GM23338 (cell line): ENCODE results near the gene CERS3. TPM values are rescaled to one million over a fixed set of nuclear protein-coding genes. Genes with fewer than 3 reads are reported as not detected.

Source experiments
- ATAC-seq: fragments of 200-7000 bp; cut with Tn5 transposase; 3 replicates; pipeline ENCODE4 v1.9.1; 2020
- DNase-seq: peaks from one replicate; pipeline ENCODE4 v3.0.0-alpha.2; 2015; ENCODE audit warnings: low spot score
- H2AFZ ChIP-seq: fragments of 200-600 bp; sonication (generic); 2 replicates; pipeline ENCODE4 v1.8.0; 2016; ENCODE audit warnings: antibody characterized with exemption, mild to moderate bottlenecking, moderate library complexity
- H3F3A ChIP-seq: fragments of 200-600 bp; sonication (generic); replicated peaks from 2 replicates; pipeline ENCODE4 v1.8.0; 2017; ENCODE audit warnings: antibody characterized with exemption, mixed run types, low read depth
- H3K27ac ChIP-seq: fragments of 200-600 bp; sonication (generic); 2 replicates; pipeline ENCODE4 v1.6.1; 2016; ENCODE audit warnings: low read depth
- H3K27me3 ChIP-seq: fragments of 200-600 bp; sonication (generic); 2 replicates; pipeline ENCODE4 v1.8.0; 2016; ENCODE audit warnings: mild to moderate bottlenecking, mixed run types, moderate library complexity; ENCODE audit not compliant: insufficient read depth
- H3K36me3 ChIP-seq: fragments of 200-600 bp; sonication (generic); 2 replicates; pipeline ENCODE4 v1.8.0; 2016; ENCODE audit warnings: mild to moderate bottlenecking; ENCODE audit not compliant: insufficient read depth
- H3K4me1 ChIP-seq: fragments of 200-600 bp; sonication (generic); 2 replicates; pipeline ENCODE4 v1.8.0; 2016; ENCODE audit warnings: mild to moderate bottlenecking, moderate library complexity; ENCODE audit not compliant: insufficient read depth
- H3K4me2 ChIP-seq: fragments of 200-600 bp; sonication (generic); 2 replicates; pipeline ENCODE4 v1.7.1; 2017; ENCODE audit warnings: mixed run types
- H3K4me3 ChIP-seq: fragments of 200-600 bp; sonication (generic); 2 replicates; pipeline ENCODE4 v1.6.1; 2016; ENCODE audit warnings: mixed run types
- H3K79me2 ChIP-seq: fragments of 200-600 bp; sonication (generic); replicated peaks from 2 replicates; pipeline ENCODE4 v1.8.0; 2017; ENCODE audit warnings: mild to moderate bottlenecking; ENCODE audit not compliant: insufficient read depth
- H3K9me2 ChIP-seq: fragments of 200-600 bp; sonication (generic); 2 replicates; pipeline ENCODE4 v1.8.0; 2017; ENCODE audit not compliant: insufficient read depth
- H4K20me1 ChIP-seq: fragments of 200-600 bp; sonication (generic); replicated peaks from 2 replicates; pipeline ENCODE4 v1.8.0; 2017; ENCODE audit warnings: mild to moderate bottlenecking; ENCODE audit not compliant: insufficient read depth
- H3K27ac Mint-ChIP-seq: 2 replicates; pipeline ENCODE4 v1.8.0; 2020; ENCODE audit warnings: inconsistent platforms, mild to moderate bottlenecking, moderate library complexity, mixed read lengths
- H3K27me3 Mint-ChIP-seq: 3 replicates; pipeline ENCODE4 v1.8.0; 2022; ENCODE audit warnings: low read depth, mild to moderate bottlenecking, moderate library complexity, mixed read lengths, inconsistent platforms; ENCODE audit not compliant: insufficient read depth, poor library complexity
- H3K36me3 Mint-ChIP-seq: 3 replicates; pipeline ENCODE4 v1.8.0; 2021; ENCODE audit warnings: low read depth, mild to moderate bottlenecking, inconsistent platforms, moderate library complexity, mixed read lengths
- H3K4me1 Mint-ChIP-seq: 3 replicates; pipeline ENCODE4 v1.8.0; 2020; ENCODE audit warnings: mild to moderate bottlenecking, inconsistent platforms, mixed read lengths
- H3K4me3 Mint-ChIP-seq: 3 replicates; pipeline ENCODE4 v1.8.0; 2021; ENCODE audit warnings: moderate library complexity, mild to moderate bottlenecking, inconsistent platforms, mixed read lengths
- H3K9me3 Mint-ChIP-seq: 3 replicates; pipeline ENCODE4 v1.8.0; 2020; ENCODE audit warnings: moderate library complexity, mild to moderate bottlenecking, inconsistent platforms, mixed read lengths
- CREB1 ChIP-seq: fragments of 250-450 bp; sonication (Bioruptor Pico); IDR thresholded peaks from 2 replicates; pipeline ENCODE4 v1.5.0; 2020; ENCODE audit warnings: low read depth, mild to moderate bottlenecking, moderate library complexity
- EZH2 ChIP-seq: fragments of 200-600 bp; sonication (generic); IDR thresholded peaks from one replicate; pipeline ENCODE4 v1.8.0; 2017; ENCODE audit warnings: antibody characterized with exemption, mild to moderate bottlenecking, low read depth; ENCODE audit not compliant: unreplicated experiment
- EZH2phosphoT487 ChIP-seq: fragments of 200-600 bp; sonication (generic); IDR thresholded peaks from one replicate; pipeline ENCODE4 v1.8.1; 2018; ENCODE audit warnings: antibody characterized with exemption; ENCODE audit not compliant: unreplicated experiment
- JUNB ChIP-seq: IDR thresholded peaks from one replicate; pipeline ENCODE4 v1.6.1; 2016; ENCODE audit warnings: antibody characterized with exemption; ENCODE audit not compliant: unreplicated experiment
- NANOG ChIP-seq: IDR thresholded peaks from 2 replicates; pipeline ENCODE4 v1.6.1; 2016; ENCODE audit warnings: antibody characterized with exemption, borderline replicate concordance
- REST ChIP-seq: IDR thresholded peaks from one replicate; pipeline ENCODE4 v1.6.1; 2018; ENCODE audit warnings: antibody characterized with exemption; ENCODE audit not compliant: unreplicated experiment
- ZNF114 ChIP-seq: fragments of 250-450 bp; sonication (Bioruptor Pico); IDR thresholded peaks from 2 replicates; pipeline ENCODE4 v1.5.0; 2020; ENCODE audit warnings: mild to moderate bottlenecking, moderate library complexity
- ZNF462 ChIP-seq: fragments of 250-450 bp; sonication (Bioruptor Pico); IDR thresholded peaks from 2 replicates; pipeline ENCODE4 v1.5.0; 2020; ENCODE audit warnings: mild to moderate bottlenecking, moderate library complexity
- polyA plus RNA-seq: library from polyadenylated mRNA; unstranded; fragments of >200 nt; fragmentation: Nextera tagmentation; extraction: Ambion mirVana; gene quantifications from 2 replicates; pipeline ENCODE4 v1.2.1, GENCODE V29; 2016
- total RNA-seq: library from RNA; depleted of rRNA; stranded (reverse); fragments of >200 nt; shearing (Covaris generic); gene quantifications from 2 replicates; pipeline ENCODE4 v1.2.3, GENCODE V29; 2014
- TF ChIP-seq, protein P1 (sequence below), 2 experiments: fragments of 200-600 bp in 1 of 2; sonication (generic) in 1 of 2; conservative IDR thresholded peaks; 2 replicates each; pipeline versions ENCODE4 v1.5.1 to v1.6.1; 2016 to 2017; ENCODE audit warnings: antibody characterized with exemption in 2 of 2, low read depth in 2 of 2, mild to moderate bottlenecking in 2 of 2, moderate library complexity in 1 of 2

CERS3 gene
- total and polyA plus RNA-seq, 2 experiments from 2014 or later = 1.8 to 2.2 TPM

GRCh38 chr15:100569391-100569790, 40.6 kb upstream of the CERS3 start (continued):
- TF ChIP-seq REST = no peak
- no peak for TF ChIP-seq CREB1 (CRISPR knock-in tag)
- no peak for TF ChIP-seq EZH2
- TF ChIP-seq NANOG = no peak
- TF ChIP-seq, protein P1, sequence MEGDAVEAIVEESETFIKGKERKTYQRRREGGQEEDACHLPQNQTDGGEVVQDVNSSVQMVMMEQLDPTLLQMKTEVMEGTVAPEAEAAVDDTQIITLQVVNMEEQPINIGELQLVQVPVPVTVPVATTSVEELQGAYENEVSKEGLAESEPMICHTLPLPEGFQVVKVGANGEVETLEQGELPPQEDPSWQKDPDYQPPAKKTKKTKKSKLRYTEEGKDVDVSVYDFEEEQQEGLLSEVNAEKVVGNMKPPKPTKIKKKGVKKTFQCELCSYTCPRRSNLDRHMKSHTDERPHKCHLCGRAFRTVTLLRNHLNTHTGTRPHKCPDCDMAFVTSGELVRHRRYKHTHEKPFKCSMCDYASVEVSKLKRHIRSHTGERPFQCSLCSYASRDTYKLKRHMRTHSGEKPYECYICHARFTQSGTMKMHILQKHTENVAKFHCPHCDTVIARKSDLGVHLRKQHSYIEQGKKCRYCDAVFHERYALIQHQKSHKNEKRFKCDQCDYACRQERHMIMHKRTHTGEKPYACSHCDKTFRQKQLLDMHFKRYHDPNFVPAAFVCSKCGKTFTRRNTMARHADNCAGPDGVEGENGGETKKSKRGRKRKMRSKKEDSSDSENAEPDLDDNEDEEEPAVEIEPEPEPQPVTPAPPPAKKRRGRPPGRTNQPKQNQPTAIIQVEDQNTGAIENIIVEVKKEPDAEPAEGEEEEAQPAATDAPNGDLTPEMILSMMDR (conservative IDR thresholded peaks at IDR 0.05; ENCODE audit: low read depth in 2 of 2) = no peak
- no peak for TF ChIP-seq EZH2phosphoT487

- Histone ChIP-seq H3F3A (no peaks in the 10 kb centered on the region), H3K79me2 (no peaks in the 10 kb centered on the region), H2AFZ (no peak overlapping the region), H3K4me3 (no peak overlapping the region), H3K4me2 (no peak overlapping the region), H3K36me3 (no peaks in the 10 kb centered on the region), H3K9me2 (no peaks in the 10 kb centered on the region), H3K27ac (no peak overlapping the region), H3K27me3 (no peaks in the 10 kb centered on the region), H4K20me1 (no peaks in the 10 kb centered on the region; the same call in none of the 2 replicates), H3K4me1 (no peaks in the 10 kb centered on the region)
- Mint-ChIP-seq H3K9me3 (no peaks in the 10 kb centered on the region), H3K27me3 (no peaks in the 10 kb centered on the region), H3K36me3 (peaks cover 4% of the 10 kb centered on the region; the same call in 1 of the 3 replicates), H3K27ac (no peak overlapping the region), H3K4me3 (no peak overlapping the region), H3K4me1 (no peaks in the 10 kb centered on the region)
- no peak for ATAC-seq
- no peak for DNase-seq
- TF ChIP-seq ZNF462 (CRISPR knock-in tag) = no peak
- no peak for TF ChIP-seq EZH2
- no peak for TF ChIP-seq ZNF114 (CRISPR knock-in tag)
- no peak for TF ChIP-seq JUNB
- TF ChIP-seq, protein P1 (conservative IDR thresholded peaks at IDR 0.05; ENCODE audit: low read depth in 2 of 2) = no peak
- TF ChIP-seq NANOG = no peak
- TF ChIP-seq EZH2phosphoT487 = no peak
These were observed 38.3 kb upstream of the CERS3 start for GRCh38 chr15:100566850-100567628.
